ENCODE results near the gene BPIFB3. TPM values are rescaled to one million over a fixed set of nuclear protein-coding genes. Genes with fewer than 3 reads are reported as not detected.

BPIFB3 gene
- total and polyA plus RNA-seq, 2 experiments from 2014 or later, result not detected

- TF ChIP-seq EZH2 (IDR thresholded peaks at IDR 0.05; ENCODE audit: low read depth, unreplicated experiment) (no peak), CREB1 (CRISPR knock-in tag; IDR thresholded peaks at IDR 0.05; ENCODE audit: low read depth) (no peak), STAT1 (IDR thresholded peaks at IDR 0.05; ENCODE audit: unreplicated experiment) (no peak), ZNF331 (CRISPR knock-in tag; IDR thresholded peaks at IDR 0.05; ENCODE audit: low read depth) (no peak), ZNF114 (CRISPR knock-in tag; IDR thresholded peaks at IDR 0.05) (no peak), EZH2phosphoT487 (IDR thresholded peaks at IDR 0.05; ENCODE audit: unreplicated experiment) (no peak), NANOG (IDR thresholded peaks at IDR 0.05; ENCODE audit: borderline replicate concordance) (no peak), JUNB (IDR thresholded peaks at IDR 0.05; ENCODE audit: unreplicated experiment) (no peak), POLR2AphosphoS5 (IDR thresholded peaks at IDR 0.05; ENCODE audit: low read depth) (no peak)
- TF ChIP-seq, protein P1, sequence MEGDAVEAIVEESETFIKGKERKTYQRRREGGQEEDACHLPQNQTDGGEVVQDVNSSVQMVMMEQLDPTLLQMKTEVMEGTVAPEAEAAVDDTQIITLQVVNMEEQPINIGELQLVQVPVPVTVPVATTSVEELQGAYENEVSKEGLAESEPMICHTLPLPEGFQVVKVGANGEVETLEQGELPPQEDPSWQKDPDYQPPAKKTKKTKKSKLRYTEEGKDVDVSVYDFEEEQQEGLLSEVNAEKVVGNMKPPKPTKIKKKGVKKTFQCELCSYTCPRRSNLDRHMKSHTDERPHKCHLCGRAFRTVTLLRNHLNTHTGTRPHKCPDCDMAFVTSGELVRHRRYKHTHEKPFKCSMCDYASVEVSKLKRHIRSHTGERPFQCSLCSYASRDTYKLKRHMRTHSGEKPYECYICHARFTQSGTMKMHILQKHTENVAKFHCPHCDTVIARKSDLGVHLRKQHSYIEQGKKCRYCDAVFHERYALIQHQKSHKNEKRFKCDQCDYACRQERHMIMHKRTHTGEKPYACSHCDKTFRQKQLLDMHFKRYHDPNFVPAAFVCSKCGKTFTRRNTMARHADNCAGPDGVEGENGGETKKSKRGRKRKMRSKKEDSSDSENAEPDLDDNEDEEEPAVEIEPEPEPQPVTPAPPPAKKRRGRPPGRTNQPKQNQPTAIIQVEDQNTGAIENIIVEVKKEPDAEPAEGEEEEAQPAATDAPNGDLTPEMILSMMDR (conservative IDR thresholded peaks at IDR 0.05; ENCODE audit: low read depth in 2 of 2), result no peak
- TF ChIP-seq, protein P2, sequence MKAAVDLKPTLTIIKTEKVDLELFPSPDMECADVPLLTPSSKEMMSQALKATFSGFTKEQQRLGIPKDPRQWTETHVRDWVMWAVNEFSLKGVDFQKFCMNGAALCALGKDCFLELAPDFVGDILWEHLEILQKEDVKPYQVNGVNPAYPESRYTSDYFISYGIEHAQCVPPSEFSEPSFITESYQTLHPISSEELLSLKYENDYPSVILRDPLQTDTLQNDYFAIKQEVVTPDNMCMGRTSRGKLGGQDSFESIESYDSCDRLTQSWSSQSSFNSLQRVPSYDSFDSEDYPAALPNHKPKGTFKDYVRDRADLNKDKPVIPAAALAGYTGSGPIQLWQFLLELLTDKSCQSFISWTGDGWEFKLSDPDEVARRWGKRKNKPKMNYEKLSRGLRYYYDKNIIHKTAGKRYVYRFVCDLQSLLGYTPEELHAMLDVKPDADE (IDR thresholded peaks at IDR 0.05), result no peak
- TF ChIP-seq, protein P3, sequence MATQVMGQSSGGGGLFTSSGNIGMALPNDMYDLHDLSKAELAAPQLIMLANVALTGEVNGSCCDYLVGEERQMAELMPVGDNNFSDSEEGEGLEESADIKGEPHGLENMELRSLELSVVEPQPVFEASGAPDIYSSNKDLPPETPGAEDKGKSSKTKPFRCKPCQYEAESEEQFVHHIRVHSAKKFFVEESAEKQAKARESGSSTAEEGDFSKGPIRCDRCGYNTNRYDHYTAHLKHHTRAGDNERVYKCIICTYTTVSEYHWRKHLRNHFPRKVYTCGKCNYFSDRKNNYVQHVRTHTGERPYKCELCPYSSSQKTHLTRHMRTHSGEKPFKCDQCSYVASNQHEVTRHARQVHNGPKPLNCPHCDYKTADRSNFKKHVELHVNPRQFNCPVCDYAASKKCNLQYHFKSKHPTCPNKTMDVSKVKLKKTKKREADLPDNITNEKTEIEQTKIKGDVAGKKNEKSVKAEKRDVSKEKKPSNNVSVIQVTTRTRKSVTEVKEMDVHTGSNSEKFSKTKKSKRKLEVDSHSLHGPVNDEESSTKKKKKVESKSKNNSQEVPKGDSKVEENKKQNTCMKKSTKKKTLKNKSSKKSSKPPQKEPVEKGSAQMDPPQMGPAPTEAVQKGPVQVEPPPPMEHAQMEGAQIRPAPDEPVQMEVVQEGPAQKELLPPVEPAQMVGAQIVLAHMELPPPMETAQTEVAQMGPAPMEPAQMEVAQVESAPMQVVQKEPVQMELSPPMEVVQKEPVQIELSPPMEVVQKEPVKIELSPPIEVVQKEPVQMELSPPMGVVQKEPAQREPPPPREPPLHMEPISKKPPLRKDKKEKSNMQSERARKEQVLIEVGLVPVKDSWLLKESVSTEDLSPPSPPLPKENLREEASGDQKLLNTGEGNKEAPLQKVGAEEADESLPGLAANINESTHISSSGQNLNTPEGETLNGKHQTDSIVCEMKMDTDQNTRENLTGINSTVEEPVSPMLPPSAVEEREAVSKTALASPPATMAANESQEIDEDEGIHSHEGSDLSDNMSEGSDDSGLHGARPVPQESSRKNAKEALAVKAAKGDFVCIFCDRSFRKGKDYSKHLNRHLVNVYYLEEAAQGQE (IDR thresholded peaks at IDR 0.05; ENCODE audit: unreplicated experiment), result no peak
- TF ChIP-seq, protein P4, sequence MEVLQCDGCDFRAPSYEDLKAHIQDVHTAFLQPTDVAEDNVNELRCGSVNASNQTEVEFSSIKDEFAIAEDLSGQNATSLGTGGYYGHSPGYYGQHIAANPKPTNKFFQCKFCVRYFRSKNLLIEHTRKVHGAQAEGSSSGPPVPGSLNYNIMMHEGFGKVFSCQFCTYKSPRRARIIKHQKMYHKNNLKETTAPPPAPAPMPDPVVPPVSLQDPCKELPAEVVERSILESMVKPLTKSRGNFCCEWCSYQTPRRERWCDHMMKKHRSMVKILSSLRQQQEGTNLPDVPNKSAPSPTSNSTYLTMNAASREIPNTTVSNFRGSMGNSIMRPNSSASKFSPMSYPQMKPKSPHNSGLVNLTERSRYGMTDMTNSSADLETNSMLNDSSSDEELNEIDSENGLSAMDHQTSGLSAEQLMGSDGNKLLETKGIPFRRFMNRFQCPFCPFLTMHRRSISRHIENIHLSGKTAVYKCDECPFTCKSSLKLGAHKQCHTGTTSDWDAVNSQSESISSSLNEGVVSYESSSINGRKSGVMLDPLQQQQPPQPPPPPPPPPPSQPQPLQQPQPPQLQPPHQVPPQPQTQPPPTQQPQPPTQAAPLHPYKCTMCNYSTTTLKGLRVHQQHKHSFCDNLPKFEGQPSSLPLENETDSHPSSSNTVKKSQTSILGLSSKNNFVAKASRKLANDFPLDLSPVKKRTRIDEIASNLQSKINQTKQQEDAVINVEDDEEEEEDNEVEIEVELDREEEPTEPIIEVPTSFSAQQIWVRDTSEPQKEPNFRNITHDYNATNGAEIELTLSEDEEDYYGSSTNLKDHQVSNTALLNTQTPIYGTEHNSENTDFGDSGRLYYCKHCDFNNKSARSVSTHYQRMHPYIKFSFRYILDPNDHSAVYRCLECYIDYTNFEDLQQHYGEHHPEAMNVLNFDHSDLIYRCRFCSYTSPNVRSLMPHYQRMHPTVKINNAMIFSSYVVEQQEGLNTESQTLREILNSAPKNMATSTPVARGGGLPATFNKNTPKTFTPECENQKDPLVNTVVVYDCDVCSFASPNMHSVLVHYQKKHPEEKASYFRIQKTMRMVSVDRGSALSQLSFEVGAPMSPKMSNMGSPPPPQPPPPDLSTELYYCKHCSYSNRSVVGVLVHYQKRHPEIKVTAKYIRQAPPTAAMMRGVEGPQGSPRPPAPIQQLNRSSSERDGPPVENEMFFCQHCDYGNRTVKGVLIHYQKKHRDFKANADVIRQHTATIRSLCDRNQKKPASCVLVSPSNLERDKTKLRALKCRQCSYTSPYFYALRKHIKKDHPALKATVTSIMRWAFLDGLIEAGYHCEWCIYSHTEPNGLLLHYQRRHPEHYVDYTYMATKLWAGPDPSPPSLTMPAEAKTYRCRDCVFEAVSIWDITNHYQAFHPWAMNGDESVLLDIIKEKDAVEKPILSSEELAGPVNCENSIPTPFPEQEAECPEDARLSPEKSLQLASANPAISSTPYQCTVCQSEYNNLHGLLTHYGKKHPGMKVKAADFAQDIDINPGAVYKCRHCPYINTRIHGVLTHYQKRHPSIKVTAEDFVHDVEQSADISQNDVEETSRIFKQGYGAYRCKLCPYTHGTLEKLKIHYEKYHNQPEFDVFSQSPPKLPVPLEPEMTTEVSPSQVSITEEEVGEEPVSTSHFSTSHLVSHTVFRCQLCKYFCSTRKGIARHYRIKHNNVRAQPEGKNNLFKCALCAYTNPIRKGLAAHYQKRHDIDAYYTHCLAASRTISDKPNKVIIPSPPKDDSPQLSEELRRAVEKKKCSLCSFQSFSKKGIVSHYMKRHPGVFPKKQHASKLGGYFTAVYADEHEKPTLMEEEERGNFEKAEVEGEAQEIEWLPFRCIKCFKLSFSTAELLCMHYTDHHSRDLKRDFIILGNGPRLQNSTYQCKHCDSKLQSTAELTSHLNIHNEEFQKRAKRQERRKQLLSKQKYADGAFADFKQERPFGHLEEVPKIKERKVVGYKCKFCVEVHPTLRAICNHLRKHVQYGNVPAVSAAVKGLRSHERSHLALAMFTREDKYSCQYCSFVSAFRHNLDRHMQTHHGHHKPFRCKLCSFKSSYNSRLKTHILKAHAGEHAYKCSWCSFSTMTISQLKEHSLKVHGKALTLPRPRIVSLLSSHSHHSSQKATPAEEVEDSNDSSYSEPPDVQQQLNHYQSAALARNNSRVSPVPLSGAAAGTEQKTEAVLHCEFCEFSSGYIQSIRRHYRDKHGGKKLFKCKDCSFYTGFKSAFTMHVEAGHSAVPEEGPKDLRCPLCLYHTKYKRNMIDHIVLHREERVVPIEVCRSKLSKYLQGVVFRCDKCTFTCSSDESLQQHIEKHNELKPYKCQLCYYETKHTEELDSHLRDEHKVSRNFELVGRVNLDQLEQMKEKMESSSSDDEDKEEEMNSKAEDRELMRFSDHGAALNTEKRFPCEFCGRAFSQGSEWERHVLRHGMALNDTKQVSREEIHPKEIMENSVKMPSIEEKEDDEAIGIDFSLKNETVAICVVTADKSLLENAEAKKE (CRISPR knock-in tag; IDR thresholded peaks at IDR 0.05), result no peak
- H4K20me1 ChIP-seq (replicated peaks; ENCODE audit: insufficient read depth), result no peaks in the 10 kb centered on the region
- no peaks in the 10 kb centered on the region for H3K27me3 ChIP-seq (ENCODE audit: insufficient read depth)
- no peak overlapping the region for H2AFZ ChIP-seq
- Mint-ChIP-seq H3K27me3 (ENCODE audit: insufficient read depth, low read depth, poor library complexity) (peaks cover 6% of the 10 kb centered on the region), H3K36me3 (ENCODE audit: low read depth) (no peaks in the 10 kb centered on the region), H3K27ac (no peak overlapping the region), H3K9me3 (no peaks in the 10 kb centered on the region), H3K4me1 (no peaks in the 10 kb centered on the region), H3K4me3 (no peak overlapping the region)
- 0 out of 2 replicates have a peak, but pooled peaks cover 6% of the 10 kb centered on the region for H3K9me2 ChIP-seq (ENCODE audit: insufficient read depth)
- H3K4me1 ChIP-seq (ENCODE audit: insufficient read depth), result no peaks in the 10 kb centered on the region
- H3K4me2 ChIP-seq, result no peak overlapping the region
- H3K4me3 ChIP-seq, result no peak overlapping the region
- H3F3A ChIP-seq (replicated peaks; ENCODE audit: low read depth), result no peaks in the 10 kb centered on the region
- no peaks in the 10 kb centered on the region for H3K36me3 ChIP-seq (ENCODE audit: insufficient read depth)
- no peak for DNase-seq (ENCODE audit: low spot score)
- no peak overlapping the region for H3K27ac ChIP-seq (ENCODE audit: low read depth)
- no peaks in the 10 kb centered on the region for H3K79me2 ChIP-seq (replicated peaks; ENCODE audit: insufficient read depth)
- no peak for ATAC-seq
Measured at GRCh38 chr20:33021879-33022278, 31.8 kb upstream of the BPIFB3 start.

Measured in GM23338 (cell line).